Gastroesophageal sphincter (tissue), 3 donors: ENCODE data around the gene SERPING1.

Source experiments
- CTCF ChIP-seq, 4 experiments: fragments of 200-600 bp in 2 of 4; fragments of 450-650 bp in 2 of 4; sonication (generic) in 1 of 4; IDR thresholded peaks; one replicate each; pipeline ENCODE4 v1.5.1; 2017 to 2019; ENCODE audit warnings: antibody characterized with exemption in 4 of 4, mild to moderate bottlenecking in 2 of 4, moderate library complexity in 2 of 4
- POLR2A ChIP-seq, 2 donors: fragments of 450-650 bp; IDR thresholded peaks; one replicate each; pipeline ENCODE4 v1.6.1; 2017; ENCODE audit warnings: antibody characterized with exemption in 2 of 2, mild to moderate bottlenecking in 2 of 2, moderate library complexity in 1 of 2
- POLR2AphosphoS5 ChIP-seq: sonication (generic); formaldehyde crosslinking; IDR thresholded peaks from one replicate; pipeline ENCODE4 v1.6.1; 2017; ENCODE audit warnings: antibody characterized with exemption

GRCh38 chr11:57585301-57585700 lies 12.2 kb upstream of the SERPING1 start:
- TF ChIP-seq CTCF (IDR thresholded peaks at IDR 0.05): no peak
- no peak for TF ChIP-seq POLR2A (IDR thresholded peaks at IDR 0.05)
- TF ChIP-seq POLR2AphosphoS5: no peak
